A172 (cell line): ENCODE results near the gene RNF166. TPM values are rescaled to one million over a fixed set of nuclear protein-coding genes. Genes with fewer than 3 reads are reported as not detected.

Source experiments
- DNase-seq: peaks from one replicate; pipeline ENCODE4 v3.0.0-alpha.2; 2015; ENCODE audit warnings: low spot score
- total RNA-seq: library from RNA; depleted of rRNA; stranded (reverse); fragments of >200 nt; shearing (Covaris generic); gene quantifications from 2 replicates; pipeline ENCODE4 v1.2.3, GENCODE V29; 2014

The RNF166 gene
- total RNA-seq, 1 experiment from 2014 or later = 51.2 TPM

DNA sequence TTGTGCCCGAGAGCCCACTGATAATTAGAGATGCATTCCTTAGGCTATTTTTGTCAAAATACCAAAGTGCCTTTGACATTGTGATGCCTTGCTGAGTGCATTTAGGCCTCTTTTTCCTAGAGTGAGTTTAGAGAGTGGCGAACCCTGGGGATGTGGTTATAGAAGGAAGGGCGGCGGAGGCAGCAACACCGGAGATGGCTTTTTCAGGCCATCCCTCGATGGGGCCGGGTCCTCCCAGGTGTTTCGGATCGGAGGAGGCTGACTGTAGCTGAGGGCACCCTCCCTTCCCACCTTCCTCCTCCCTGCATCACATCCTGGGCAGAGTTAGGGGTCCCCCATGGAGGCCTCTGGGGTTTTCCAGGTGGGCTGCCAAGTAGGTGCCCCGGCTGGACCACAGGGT is 13.3 kb downstream of the RNF166 start:
- DNase-seq = no peak

DNA sequence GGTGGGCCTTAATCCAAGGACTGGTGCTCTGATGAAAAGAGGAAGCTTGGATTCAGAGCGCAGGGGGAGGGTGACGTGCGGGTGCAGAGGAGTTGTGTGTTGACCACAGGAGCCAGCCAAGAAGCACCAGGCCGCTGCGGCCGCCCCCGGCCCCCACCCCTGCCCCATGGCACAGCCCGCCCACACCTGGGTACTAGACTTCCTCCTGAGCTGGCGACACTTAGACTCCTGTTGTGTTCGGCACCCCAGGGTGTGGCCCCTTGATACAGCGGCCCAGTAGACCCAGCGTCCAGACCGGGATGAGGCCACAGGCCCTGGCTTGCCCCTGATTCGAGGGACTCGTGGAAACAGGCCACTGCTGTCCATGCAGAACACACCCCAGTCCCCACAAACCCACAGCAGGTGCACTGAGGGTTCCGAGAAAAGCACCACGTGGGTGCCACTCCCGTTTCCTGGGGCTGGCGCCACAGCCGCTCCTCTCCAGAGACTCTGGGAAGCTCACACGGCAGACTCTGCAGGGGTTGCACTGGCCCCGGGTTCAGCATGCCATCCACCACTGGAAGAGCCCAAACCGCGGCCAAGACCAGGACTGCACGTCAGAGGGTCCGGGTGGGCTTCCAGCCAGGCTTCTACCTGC is 14.2 kb downstream of the RNF166 start:
- no peak for DNase-seq

DNA sequence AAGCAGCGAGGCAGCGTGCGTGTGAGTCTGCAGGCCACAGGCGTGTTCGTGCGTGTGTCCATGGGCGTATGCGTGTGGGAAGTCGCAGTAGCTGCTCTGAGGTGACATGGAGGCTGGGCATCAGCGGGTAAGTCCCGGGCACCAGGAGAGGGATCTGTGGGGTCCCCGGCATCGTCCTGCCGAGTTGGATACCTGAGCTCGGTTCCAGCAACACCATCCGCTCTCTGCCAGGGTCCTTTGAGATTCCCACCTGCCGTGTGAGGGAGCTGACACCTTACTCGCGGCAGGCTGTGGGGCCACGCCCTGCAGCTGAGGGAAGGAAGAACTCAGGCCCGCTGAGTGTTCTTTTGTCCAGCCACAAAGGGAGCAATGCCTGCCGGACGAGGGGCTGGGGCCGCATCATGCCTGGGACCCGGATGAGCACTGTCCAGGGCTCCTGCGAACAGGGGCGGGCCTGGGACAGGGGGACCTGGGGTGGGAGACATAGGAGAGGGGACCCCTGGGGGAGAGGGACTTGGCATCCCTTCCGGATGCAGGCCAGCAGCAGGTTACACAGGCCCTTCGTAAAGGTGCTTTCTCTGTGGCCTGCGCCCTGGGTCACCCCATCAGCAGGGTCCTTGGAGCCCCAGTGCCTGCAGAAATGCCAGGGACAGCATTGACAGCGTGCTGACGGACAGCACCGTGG is 14.9 kb downstream of the RNF166 start:
- DNase-seq = no peak

DNA sequence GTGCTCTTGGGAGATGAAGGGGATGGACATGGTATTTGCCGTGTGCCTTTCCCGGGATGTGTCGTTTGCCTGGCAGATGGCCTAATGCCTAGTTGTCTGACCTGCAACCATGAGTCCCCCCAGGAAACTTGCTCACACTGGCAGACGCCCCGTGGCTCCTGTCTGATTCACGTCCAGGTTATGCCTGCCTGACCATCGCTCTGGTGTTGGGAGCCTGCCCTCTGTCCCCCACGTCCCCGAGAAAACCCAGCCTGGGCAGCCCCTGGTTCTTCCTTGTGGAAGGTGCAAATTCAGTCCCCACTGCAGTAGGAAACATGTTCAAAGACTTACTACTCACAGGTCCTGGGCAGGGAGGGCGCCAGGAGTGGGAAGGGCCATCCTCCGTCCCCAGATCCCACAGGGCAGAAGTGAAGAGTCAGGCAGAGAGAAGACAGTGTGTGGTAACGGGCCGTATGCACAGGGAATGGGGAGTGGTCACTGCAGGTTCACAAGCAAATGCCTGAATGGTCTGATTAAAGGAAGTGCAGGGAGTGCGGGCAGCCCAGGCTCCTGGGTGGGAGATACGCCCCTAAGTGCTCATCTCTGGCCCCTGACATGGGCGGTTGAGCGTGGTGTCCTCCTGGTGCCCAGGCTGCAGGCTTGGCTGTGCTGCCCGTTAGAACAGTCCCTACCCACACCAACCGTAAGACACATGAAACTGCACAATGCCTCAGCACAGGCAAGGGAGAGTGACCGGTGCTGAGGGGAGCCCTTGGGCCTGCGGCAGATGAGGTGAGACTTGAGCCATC is 15.7 kb downstream of the RNF166 start:
- no peak for DNase-seq

DNA sequence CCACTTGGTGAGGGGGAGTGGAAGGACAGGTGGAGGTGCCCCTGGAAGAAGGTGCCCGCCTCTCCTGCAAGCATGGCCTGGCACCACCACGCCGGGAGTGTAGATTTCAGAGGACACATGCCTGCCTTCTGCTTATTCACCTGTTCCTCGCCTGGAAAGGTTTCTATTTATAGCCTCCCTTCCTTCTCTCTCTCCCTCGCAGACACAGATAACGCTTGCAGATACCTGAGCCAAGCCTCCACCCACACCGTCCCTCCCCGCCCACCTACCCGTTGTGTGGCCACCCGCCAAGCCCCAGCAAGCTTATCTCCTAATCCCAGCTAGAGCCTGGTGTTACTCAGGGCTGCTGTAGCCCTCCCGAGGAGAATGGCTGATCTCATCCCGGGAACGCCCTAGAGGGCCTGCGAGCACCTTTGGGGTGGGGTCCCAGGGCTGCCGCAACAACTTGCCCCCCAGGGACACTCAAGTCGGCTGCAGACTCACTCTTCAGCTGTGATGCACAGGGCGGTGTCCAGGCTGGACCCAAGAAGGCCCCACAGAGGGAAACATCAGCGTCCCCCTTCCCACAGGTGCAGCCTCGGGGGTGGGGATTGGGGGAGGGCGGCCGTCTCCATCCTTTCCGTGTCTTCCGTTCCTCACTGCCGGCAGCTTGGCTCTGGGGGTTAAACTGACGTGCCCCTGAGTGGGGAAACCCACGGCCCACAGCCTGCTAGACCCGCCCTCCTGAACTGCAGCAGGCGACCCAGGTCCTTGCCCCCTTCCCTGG is 18.0 kb downstream of the RNF166 start:
- DNase-seq = no peak

DNA sequence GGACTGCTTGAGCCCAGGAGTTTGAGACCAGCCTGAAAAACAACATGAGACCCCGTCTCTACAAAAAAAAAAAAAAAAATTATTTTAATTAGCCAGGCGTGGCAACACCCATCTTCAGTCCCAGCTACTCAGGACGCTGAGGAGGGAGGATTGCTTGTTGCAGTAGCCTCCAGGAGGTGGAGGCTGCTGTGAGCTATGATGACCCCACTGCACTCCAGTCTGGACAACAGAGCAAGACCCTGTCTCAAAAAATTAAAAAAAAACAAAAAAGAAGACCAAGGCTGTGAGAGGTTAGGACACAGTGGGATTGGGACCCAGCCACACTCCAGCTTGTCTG is 18.6 kb downstream of the RNF166 start:
- no peak for DNase-seq

DNA sequence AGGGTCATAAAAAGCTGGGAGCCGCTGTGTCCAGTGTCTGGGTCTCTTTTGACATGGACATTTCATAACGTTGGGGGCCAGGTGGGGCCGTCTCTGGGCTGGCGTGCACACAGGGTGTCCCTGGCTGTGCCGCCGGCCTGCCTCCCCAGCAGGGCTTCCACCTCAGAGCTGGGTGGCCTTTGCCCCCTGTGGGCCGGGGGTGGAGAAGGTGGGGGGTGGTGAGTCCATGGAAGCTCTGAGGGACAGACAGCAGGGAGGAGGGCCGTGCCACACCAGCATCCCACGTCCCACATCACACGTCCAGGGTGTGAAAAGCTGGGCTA is 19.0 kb downstream of the RNF166 start:
- DNase-seq = no peak

DNA sequence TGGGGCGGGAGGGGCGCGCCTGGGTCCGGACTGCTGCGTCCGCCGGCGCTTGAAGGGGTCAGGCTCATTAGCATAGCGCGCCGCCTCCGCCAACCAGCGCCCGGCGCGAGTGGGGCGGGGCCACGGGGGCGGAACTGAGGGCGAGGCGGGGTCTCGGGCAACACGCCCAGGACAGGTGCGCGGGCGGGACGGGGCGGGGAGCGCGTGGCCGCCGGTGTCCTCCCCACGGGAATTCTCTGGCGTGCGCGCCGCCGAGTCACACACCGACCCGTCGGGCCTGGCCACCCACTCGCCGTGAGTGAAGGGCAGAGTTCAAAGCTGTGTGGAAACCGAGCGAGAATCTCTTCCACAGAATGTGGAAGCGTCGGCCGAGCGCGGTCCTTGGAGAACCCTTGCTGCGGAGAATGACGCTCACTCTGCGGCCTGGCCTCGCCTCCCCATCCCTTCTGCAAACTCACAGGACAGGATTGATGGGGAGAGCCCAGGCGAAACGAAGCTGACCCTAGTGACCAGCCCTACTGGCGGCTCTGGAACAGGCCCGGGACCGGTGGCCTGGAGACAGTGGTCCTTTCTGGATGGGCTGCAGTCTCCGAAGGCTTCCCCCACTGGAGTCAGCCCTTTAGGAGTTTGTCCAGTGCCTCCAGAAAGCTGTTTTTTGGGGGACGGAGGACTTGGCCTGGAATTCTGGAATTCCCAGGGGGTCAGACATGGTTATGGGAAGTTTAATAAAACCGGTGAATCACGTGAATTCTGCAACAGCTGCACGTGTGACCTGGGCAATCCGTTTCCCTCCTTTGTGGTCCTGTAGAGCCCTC is 19.6 kb downstream of the RNF166 start, which contains the start of gene SNAI3:
SNAI3 (minus strand) TSS at position 69 of the 815 bp plus-strand sequence. CDS start 101 bp downstream, outside the sequence.
- peak; percentile 52 for DNase-seq

DNA sequence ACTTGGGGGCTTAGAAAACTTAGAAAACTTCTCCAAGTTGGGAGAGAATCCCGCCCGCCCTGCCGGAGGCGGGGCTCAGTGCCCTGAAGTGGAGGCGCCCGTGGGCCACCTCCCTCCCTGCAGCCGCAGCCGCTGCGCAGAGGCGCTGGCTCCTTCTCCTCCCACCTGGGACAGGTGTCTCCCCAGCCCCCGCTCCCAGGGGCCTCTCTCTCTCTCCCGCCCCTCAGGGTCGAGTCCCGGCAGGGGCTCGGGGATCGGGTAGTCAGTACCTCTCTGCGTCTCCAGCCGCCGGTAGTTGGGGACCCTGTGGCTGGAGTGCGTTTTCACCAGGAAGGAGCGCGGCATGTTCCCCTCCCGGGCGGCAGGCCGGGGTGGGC is 20.2 kb downstream of the RNF166 start:
- no peak for DNase-seq

DNA sequence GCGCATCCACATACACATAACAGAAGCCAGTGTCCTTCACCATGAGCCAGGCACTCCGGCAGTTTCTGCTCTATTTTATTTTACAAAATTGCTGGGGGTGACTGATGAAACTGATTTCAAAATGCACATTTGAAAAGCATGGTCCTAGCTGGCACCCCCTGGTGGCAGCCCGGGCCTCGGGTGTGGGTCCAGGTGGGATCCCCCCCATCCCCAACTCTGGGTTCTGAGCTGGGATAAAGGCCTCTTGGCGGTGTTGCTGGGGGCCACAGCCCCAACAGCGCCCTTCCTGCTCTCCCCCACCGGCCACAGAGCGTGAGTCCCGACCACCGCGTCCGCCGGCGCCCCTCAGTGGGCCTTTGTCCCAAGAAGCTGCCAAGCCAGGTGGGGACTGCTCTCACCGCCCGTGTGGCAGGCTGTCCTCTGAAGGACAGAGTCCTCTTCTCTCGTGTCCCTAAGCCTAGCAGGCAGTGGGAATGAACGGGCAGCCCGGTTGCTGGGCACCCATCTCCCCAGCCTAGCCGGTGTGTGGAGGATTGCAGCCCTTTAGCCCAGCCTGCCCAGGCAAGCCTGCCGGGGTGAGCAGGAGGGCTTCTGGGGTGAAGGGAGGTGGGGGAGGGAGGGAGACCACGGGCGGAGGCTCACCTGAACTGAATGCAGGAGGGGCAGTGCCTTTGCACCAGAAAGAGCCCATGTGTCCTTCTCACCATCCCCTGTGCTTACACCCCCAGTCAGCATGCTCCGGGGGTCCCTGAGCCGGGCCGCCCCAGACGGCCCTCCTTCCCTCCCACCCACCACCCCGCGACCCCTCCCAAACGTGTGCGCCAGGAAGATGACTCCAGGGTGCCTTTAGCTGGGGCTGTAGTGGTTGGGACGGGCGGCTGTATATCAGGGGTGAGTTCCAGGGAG is 20.8 kb downstream of the RNF166 start:
- no peak for DNase-seq

DNA sequence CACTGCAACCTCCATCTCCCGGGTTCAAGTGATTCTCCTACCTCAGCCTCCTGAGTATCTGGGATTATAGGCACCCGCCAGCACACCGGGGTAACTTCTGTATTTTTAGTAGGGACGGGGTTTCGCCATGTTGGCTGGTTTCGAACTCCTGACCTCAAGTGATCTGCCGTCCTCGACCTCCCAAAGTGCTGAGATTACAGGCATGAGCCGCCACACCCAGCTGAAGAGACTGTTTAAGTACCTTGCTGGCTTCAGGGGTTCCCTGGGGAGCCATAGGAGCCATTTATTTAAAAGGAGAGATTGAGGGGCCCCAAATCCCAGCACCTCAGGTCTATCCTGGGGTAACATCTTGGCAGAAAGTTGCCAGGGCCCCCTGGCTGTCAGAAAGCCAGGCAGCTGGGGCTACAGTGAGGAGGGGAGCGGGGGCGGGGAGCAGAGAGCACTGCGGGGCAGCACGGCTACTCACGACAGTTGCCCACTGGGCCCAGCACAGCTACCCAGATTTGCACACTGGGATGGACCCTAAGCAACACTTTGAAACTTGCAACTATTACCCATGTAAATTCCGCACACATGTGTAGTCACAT is 21.5 kb downstream of the RNF166 start:
- no peak for DNase-seq

DNA sequence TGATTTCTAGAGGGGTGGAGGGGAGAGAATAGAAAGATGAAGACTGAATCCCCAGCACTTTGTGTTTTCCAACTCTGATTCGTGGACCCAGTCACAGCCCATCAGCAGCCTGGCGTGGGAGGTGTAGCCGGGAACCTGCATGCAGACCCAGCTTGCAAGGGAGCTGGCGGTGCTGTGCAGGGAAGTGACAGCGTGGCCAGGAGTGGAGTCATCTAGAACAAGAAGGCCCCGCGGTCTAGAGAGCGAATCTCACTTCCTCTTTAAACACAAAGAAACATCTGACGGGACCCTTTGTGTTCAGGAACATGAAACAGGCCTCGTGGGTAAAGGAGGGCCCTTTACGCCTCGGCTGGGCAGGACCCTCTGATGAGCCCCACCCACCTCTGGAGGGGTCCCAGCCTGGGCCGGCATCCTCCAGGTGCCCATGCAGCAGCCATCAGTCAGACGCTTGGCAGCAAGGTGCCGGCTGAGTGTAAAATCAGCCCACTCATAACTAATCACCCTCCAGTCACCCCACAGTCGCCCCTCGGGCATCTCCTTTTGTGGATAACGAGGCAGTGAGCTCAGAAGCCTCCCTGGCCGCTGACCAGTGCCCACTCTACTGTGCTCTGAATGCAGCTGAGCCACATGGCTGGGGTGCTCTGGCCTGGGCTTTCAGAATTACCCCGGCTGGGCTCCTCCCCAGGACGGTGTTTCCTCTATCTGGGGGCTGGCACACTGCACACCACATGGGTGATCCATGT is 24.3 kb downstream of the RNF166 start:
- no peak for DNase-seq

DNA sequence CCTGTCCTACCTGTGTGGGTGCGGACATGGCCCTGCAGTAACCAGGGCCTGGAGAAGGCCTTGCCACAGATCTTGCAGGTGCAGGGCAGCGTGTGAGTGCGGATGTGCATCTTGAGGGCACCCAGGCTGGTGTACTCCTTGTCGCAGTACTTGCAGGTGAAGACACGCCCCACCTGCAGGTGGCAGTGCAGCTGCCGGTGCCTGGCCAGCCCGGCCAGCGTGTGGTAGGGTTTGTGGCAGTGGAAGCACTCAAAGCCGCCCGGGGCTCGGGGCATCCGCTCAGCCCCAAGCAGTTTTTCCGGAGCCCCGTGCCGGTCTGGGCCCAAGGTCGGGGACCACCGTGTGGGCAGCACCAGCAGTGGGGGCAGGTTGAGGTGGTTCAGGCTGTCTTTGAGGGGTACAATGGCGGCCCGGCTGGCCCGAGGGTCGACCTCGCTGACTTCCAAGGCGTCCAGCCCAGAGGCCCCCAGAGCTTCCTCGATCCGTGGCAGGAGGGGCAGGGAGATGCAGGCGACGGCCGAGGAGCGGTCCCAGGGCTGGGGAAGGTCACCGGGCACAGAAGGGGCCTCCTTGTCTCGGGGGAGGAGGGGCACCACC is 25.0 kb downstream of the RNF166 start:
- DNase-seq = no peak

DNA sequence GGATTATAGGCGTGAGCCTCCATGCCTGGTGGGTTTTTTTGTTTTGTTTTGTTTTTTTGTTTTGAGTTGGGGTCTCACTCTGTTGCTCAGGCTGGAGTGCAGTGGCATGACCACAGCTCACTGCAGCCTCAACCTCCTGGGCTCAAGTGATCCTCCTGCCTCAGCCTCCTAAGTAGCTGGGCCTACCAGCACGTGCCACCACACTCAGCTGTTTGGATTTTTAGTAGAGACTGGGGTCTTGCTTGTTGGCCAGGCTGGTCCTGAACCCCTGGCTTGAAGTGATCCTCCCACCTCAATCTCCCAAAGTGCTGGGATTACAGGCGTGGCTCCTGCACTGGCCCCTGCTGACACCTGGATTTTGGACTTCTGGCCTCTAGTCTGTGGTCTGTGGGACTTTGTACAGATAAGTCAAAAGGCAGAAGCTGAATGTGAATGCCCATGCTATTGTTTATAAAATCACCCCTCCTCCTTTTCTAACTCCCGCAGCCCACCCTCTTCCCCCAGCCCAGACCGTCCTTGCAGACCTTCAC is 25.6 kb downstream of the RNF166 start:
- DNase-seq = no peak

DNA sequence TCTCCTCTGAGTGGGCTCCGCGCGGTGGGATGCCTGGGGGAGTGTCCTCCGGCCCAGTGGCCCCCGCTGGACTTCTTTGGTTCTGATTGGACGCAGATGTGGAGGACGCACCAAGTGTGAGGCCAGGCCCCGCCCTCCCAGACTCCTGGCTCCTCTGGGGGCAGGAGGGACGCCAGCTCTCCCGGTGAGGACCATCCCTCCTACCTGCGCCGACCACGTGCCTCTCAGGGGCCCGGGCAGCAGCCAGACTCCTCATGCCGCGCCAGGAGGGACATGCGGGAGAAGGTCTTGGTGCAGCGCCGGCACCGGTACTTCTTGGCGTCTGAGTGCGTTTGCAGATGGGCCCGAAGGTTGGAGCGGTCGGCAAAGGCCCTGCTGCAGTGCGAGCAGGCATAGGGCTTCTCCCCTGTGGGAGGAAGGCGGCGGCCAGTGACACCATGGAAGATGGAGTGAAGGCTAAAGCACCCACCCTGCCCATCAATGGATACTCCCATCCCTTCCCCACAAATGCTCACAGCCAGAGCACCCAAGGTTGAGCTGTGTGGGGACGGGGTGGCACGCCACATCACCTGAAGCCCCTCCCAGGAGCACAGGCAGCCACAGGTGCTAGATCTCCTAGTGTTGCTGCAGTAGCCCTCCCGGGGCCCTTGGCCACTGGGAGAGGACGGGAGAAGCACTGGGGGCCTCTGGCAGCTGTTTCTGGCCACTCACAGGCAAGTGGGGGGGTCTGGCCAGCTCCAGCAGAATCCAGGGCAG is 27.8 kb downstream of the RNF166 start:
- DNase-seq = no peak

DNA sequence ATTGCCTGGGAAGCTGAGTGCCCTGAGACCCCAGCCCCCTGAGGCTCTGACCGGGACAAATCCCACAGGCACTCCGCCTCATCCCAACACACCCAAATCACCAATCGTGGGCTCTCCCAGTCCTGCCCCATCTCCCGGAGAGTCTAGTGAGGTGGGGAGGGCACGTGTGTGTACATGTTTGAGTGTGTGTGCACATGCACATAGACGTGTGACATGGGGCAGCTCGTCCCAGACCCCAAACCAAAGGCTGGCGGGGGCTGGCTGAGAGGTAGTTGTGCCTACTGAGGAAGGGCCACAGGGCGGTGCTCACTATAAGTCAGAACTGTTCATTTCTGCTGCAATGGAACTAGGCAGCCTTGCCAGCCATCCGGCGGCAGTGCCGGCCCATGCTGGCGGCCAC is 28.5 kb downstream of the RNF166 start:
- no peak for DNase-seq

DNA sequence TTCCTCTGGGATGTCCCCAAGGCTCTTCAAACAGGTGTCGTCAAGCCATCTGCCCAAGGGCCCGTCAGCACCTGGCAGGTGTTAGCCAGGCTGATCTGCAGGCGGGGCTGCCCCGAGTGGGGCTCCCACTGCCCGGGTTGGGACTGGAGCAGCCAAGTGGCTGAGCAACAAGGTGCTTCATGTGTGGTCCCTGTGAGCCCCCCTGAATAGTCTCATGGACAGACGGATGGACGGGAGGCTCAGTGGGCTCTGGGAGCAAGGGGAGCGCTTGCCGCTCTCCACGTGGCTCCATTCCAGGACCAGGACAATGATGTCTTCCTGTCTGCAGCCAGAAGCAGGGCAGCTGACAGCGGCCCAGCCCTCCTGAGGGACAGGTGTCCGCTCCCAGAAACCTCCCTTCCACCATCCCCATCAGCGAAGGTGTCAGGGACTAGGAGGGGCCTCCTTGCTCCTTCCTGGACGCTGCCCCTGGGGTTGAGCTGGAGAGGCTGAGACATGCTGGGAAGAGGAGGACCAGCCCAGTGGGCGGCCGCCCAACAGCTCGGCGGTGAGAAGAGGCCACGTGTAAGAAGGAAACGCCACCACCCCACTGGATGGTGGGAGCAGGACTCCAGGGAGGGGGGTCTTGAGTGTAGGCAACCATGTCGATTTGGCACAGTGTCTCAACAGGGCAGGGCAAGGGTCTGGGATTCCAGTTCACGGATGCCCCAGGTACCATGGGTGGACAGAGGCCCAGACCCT is 29.5 kb downstream of the RNF166 start:
- no peak for DNase-seq
